NCI-H2081 (cell line): ENCODE measurements around the gene PDE7B.
"Not testable (repeated sequence)": the region's sequence is repeated elsewhere in the genome, so short reads cannot be mapped to it uniquely, and the experiment has no call there.

Experiments
- DNase-seq, 2 experiments: peaks; one replicate each; lab custom pipeline; 2025; lab: John Stamatoyannopoulos, UW

PDE7B gene

GRCh38 chr6:136189104-136189503 lies 337.6 kb downstream of the PDE7B start:
- no peak for DNase-seq

GRCh38 chr6:136191606-136192312 lies 340.3 kb downstream of the PDE7B start:
- DNase-seq = no peak

GRCh38 chr6:136192902-136193301 lies 341.4 kb downstream of the PDE7B start:
- DNase-seq = no peak

GRCh38 chr6:136201732-136202131 lies 350.2 kb downstream of the PDE7B start:
- DNase-seq = no peak

- DNase-seq = no peak
Observed at GRCh38 chr6:136208783-136209182, 357.3 kb downstream of the PDE7B start.

GRCh38 chr6:136209496-136209895 lies 358.0 kb downstream of the PDE7B start:
- DNase-seq = no peak

- DNase-seq = no peak
Observed at GRCh38 chr6:136210398-136211165, 359.1 kb downstream of the PDE7B start.

GRCh38 chr6:136212608-136213007 lies 361.1 kb downstream of the PDE7B start:
- DNase-seq = no peak

GRCh38 chr6:136213012-136213539 lies 361.6 kb downstream of the PDE7B start:
- no peak for DNase-seq

- DNase-seq = no peak
Observed at GRCh38 chr6:136213853-136214252, 362.4 kb downstream of the PDE7B start.

GRCh38 chr6:136216503-136217401 lies 365.3 kb downstream of the PDE7B start:
- no peak for DNase-seq

GRCh38 chr6:136224974-136225373 lies 373.5 kb downstream of the PDE7B start:
- not testable (repeated sequence) for DNase-seq

- no peak for DNase-seq
Observed at GRCh38 chr6:136225496-136225895, 374.0 kb downstream of the PDE7B start.

- peak; percentile 30 to 34 for DNase-seq
Observed at GRCh38 chr6:136226027-136226673, 374.6 kb downstream of the PDE7B start.

- no peak for DNase-seq
Observed at GRCh38 chr6:136226674-136227377, 375.3 kb downstream of the PDE7B start.

GRCh38 chr6:136228814-136229213 lies 377.3 kb downstream of the PDE7B start:
- DNase-seq = no peak

- no peak for DNase-seq
Observed at GRCh38 chr6:136230219-136230853, 378.8 kb downstream of the PDE7B start.

GRCh38 chr6:136232701-136233100 lies 381.2 kb downstream of the PDE7B start:
- DNase-seq = no peak

GRCh38 chr6:136235233-136235564 lies 383.7 kb downstream of the PDE7B start:
- DNase-seq = no peak

- no peak for DNase-seq
Observed at GRCh38 chr6:136236466-136237293, 385.2 kb downstream of the PDE7B start.
